Measurements from ENCODE around the gene COL2A1.

DNA sequence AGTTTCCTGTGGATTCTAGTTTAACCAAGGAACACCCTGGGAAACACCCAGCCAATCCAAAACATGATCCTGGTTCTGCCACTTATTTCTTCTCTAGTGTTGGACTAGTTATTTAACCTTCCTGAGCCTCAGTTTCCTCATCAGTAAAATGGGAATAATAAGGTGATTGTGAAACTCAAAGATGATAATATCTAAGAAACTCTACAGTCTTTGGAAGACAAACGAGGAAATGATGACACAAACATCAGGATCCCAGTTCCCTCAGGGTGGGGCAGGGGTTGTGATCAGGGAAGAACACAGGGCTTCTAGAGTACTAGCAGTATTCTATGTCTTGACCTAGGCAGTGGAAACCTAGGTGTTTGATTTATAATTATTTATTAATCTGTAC, 58.9 kb downstream of the COL2A1 start:
- no peak for TF ChIP-seq GLI2 (tag by site-specific recombination; IDR thresholded peaks at IDR 0.05; ENCODE audit: borderline replicate concordance, low read depth)
- TF ChIP-seq, protein P1, sequence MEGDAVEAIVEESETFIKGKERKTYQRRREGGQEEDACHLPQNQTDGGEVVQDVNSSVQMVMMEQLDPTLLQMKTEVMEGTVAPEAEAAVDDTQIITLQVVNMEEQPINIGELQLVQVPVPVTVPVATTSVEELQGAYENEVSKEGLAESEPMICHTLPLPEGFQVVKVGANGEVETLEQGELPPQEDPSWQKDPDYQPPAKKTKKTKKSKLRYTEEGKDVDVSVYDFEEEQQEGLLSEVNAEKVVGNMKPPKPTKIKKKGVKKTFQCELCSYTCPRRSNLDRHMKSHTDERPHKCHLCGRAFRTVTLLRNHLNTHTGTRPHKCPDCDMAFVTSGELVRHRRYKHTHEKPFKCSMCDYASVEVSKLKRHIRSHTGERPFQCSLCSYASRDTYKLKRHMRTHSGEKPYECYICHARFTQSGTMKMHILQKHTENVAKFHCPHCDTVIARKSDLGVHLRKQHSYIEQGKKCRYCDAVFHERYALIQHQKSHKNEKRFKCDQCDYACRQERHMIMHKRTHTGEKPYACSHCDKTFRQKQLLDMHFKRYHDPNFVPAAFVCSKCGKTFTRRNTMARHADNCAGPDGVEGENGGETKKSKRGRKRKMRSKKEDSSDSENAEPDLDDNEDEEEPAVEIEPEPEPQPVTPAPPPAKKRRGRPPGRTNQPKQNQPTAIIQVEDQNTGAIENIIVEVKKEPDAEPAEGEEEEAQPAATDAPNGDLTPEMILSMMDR (tag by site-specific recombination; IDR thresholded peaks at IDR 0.05): no peak
- no peak for TF ChIP-seq ZNF174 (tag by site-specific recombination; IDR thresholded peaks at IDR 0.05)
- TF ChIP-seq PRDM1 (tag by site-specific recombination; IDR thresholded peaks at IDR 0.05): no peak
- TF ChIP-seq, protein P2, sequence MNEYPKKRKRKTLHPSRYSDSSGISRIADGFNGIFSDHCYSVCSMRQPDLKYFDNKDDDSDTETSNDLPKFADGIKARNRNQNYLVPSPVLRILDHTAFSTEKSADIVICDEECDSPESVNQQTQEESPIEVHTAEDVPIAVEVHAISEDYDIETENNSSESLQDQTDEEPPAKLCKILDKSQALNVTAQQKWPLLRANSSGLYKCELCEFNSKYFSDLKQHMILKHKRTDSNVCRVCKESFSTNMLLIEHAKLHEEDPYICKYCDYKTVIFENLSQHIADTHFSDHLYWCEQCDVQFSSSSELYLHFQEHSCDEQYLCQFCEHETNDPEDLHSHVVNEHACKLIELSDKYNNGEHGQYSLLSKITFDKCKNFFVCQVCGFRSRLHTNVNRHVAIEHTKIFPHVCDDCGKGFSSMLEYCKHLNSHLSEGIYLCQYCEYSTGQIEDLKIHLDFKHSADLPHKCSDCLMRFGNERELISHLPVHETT (tag by site-specific recombination; IDR thresholded peaks at IDR 0.05): no peak
- no peak for TF ChIP-seq MZF1 (tag by site-specific recombination; IDR thresholded peaks at IDR 0.05; ENCODE audit: borderline replicate concordance)
- TF ChIP-seq, protein P3, sequence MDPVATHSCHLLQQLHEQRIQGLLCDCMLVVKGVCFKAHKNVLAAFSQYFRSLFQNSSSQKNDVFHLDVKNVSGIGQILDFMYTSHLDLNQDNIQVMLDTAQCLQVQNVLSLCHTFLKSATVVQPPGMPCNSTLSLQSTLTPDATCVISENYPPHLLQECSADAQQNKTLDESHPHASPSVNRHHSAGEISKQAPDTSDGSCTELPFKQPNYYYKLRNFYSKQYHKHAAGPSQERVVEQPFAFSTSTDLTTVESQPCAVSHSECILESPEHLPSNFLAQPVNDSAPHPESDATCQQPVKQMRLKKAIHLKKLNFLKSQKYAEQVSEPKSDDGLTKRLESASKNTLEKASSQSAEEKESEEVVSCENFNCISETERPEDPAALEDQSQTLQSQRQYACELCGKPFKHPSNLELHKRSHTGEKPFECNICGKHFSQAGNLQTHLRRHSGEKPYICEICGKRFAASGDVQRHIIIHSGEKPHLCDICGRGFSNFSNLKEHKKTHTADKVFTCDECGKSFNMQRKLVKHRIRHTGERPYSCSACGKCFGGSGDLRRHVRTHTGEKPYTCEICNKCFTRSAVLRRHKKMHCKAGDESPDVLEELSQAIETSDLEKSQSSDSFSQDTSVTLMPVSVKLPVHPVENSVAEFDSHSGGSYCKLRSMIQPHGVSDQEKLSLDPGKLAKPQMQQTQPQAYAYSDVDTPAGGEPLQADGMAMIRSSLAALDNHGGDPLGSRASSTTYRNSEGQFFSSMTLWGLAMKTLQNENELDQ (tag by site-specific recombination; IDR thresholded peaks at IDR 0.05; ENCODE audit: low read depth): no peak
- TF ChIP-seq ZNF184 (tag by site-specific recombination; IDR thresholded peaks at IDR 0.05): no peak

Data from HEK293 (cell line).